Thyroid gland (tissue), 4 donors: ENCODE data around the gene GSTT2.
"Not testable (repeated sequence)": the region's sequence is repeated elsewhere in the genome, so short reads cannot be mapped to it uniquely, and the experiment has no call there.

Experiments
- POLR2A ChIP-seq, 2 donors: fragments of 450-650 bp; IDR thresholded peaks; one replicate each; pipeline ENCODE4 v1.6.1; 2017; ENCODE audit warnings: antibody characterized with exemption in 2 of 2, mild to moderate bottlenecking in 2 of 2, moderate library complexity in 1 of 2
- TF ChIP-seq, protein P1 (sequence below), 6 experiments: fragments of 200-600 bp in 3 of 6; fragments of 450-650 bp in 3 of 6; sonication (generic) in 3 of 6; IDR thresholded peaks; one replicate each; pipeline ENCODE4 v1.5.1; 2016 to 2019; ENCODE audit warnings: antibody characterized with exemption in 6 of 6, mild to moderate bottlenecking in 2 of 6, inconsistent platforms in 1 of 6, moderate library complexity in 1 of 6

DNA sequence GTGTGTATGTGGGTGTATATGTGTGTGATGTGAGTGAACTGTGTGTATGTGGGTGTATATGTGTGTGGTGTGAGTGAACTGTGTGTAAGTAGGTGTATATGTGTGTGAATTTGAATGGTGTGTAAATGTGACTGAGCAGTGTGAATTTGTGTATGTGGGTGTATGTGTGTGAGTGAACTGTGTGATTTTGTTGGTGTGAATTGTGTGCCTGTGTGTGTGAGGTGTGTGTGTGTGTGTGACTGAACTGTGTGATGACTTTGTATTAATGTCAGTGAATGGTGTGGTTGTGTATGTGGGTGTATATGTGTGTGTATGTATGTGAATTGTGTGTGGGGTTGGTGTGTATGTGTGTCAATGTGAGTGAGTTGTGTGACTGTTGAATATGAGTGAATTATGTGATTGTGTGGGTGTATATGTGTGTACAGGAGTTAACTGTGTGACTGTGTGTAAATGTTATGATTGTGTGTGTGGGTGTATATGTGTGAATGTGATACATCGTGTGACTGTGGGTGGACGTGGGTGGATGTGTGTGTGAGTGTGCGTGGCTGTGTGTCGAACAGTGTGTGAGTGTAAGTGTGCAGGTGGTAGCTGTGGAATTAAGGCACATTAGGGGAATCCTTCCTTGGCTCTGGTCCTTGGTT, 6.7 kb downstream of the GSTT2 start:
- TF ChIP-seq, protein P1, sequence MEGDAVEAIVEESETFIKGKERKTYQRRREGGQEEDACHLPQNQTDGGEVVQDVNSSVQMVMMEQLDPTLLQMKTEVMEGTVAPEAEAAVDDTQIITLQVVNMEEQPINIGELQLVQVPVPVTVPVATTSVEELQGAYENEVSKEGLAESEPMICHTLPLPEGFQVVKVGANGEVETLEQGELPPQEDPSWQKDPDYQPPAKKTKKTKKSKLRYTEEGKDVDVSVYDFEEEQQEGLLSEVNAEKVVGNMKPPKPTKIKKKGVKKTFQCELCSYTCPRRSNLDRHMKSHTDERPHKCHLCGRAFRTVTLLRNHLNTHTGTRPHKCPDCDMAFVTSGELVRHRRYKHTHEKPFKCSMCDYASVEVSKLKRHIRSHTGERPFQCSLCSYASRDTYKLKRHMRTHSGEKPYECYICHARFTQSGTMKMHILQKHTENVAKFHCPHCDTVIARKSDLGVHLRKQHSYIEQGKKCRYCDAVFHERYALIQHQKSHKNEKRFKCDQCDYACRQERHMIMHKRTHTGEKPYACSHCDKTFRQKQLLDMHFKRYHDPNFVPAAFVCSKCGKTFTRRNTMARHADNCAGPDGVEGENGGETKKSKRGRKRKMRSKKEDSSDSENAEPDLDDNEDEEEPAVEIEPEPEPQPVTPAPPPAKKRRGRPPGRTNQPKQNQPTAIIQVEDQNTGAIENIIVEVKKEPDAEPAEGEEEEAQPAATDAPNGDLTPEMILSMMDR (IDR thresholded peaks at IDR 0.05), result not testable (repeated sequence)
- TF ChIP-seq POLR2A (IDR thresholded peaks at IDR 0.05), result not testable (repeated sequence)
